Stimulated activated CD8-positive, alpha-beta memory T cell treated with anti-CD3 and anti-CD28 coated beads, Interleukin-12 subunit alpha, Interleukin-12 subunit beta, amount 100 ng/mL, for 24 hours (primary cell): ENCODE measurements around the gene NT5DC3.

ENCODE experiments used
- DNase-seq: peaks from one replicate; pipeline ENCODE4 v3.0.0-alpha.2; 2020; ENCODE audit errors: extremely low read depth

Gene NT5DC3

DNA sequence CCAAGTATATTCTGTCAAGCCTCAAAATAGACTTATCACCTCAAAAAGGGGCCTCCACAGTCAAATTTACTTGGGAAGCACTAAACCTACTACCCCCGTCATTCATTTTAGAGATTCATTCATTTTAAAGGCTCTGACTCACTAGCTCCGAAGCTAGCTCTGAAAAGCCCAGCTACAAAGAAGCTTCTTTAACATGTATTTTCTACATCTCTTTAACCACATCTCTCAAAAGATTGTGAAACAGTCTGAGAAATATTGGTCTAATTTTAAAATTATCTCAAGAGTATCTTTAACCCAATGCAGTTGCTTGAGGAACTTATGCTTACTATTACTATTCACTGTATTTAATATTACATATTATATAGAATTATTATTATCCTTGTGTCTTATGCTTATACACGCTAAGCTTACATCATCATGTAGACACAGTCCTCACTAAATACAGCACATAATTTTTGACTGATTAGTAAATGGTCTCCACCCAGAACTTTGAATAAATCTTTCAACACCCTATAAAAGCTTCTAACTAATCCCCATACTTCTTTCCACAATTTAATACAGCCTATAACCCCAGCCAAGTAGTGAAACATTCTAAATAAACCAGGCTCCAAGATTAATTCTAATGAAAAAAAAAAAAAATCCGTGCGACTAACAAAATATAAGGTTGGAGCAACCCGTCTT is 7.8 kb downstream of the NT5DC3 start:
- DNase-seq: no peak

DNA sequence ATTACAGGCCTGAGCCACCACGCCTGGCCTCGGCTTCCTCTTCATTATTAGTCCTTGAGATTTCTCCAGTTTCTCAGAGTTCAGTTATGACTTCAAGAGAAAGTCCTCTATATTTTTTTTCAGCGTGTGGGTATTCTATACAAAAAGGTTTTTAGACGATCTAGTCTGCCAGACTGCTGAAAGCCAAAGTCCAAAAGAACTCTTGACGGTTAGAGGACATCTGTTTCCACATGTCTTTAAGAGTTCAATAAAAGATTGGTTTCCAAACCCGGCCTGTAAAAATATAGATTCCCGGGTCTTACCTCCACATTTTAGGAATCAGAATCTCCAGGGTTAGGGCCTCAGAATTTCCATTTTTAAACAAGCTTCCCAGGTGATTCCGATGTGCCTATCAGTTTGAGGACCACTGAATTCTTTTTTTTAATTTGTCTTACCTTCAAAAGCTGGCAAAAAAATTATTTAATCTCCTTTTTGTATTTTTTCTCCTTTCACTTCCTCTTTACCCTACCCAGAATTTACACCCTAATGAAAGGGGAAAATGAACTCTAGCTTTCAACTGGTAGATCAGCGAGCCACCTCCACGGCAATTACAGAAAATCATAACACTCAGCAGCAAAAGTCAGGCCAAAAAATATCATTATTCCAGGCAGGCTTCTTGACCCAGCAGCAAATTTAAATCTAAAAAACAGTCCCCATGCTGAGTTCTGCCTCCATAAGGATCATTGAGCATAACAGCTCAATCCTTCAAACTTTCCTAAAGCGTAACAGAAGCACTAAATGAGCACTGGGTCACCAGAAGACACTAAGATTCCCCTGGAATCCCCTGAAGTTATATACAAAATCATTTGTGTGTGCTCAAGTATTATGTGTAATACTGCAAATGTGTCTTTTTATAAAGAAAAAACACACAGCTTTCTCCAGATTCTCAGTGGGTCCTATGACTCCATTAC is 8.7 kb downstream of the NT5DC3 start:
- DNase-seq: no peak

DNA sequence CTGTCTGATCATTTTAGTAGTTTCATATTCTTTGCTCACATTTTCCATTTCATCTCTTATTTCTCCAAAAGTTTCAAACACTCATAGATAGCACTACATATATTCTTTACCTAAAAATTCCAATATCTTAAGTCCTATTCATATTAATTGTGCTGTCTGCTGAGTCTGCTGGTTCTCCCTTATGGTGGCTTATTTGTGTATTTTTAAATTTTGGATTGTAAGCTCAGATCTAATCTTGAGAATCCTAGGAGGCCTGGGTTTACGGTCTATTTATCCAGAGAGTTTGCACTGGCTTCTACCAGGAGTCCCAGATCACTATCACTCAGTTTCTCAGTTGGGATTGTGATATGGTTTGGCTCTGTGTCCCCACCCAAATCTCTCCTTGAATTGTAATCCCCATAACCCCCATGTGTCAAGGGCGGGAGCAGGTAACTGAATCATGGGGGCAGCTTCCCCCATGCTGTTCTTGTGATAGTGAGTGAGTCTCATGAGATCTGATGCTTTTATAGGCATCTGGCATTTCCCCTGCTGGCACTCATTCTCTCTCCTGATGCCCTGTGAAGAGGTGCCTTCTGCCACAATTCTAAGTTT is 10.2 kb downstream of the NT5DC3 start:
- no peak for DNase-seq

DNA sequence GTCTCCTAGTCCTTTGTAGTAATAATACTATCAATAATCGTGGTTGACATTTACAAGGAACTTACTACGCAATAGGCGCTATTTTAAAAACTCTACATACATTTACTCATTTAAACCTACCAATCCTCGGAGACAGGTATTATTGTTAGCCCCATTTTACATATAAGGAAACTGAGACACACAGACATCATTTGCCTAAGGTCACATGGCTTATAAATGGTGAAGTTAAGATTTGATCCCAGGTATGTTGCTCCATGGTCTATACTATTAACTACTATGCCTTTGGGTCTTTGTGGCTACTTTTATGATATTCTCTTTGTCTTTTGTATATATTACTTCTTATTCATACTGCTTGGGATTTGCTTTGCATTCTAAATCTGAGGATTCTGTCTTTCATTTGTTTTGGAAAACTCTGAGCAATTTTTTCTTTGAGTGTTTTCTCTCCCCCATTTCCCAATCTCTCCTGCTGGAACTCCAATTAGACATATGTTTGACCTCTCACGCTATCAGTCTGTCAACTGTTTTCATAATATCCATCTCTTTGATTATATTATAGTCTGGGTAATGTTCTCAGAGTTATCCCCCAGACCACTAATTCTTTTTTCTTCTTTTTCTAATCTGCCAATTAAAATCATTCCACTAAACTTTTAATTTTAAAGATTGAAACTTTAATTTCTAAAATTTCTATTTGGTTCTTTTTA is 10.9 kb downstream of the NT5DC3 start:
- no peak for DNase-seq

DNA sequence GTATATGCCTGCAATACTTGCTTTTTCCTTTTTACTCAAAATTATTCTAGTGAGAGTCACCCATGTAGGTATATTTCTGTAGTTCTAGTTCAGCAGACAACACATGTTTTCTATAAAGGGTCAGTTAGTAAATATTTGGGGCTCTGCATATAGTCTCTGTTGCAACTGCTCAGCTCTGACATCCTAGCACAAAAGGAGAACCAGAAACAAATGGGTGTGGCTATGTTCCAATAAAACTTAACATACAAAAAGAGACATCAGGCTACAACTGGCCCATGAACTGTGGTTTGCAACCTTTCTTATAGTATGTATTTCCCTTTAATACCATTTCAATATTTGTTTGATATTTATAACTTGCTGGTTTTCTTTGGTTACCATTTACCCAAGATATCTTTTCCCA is 11.9 kb downstream of the NT5DC3 start:
- no peak for DNase-seq

DNA sequence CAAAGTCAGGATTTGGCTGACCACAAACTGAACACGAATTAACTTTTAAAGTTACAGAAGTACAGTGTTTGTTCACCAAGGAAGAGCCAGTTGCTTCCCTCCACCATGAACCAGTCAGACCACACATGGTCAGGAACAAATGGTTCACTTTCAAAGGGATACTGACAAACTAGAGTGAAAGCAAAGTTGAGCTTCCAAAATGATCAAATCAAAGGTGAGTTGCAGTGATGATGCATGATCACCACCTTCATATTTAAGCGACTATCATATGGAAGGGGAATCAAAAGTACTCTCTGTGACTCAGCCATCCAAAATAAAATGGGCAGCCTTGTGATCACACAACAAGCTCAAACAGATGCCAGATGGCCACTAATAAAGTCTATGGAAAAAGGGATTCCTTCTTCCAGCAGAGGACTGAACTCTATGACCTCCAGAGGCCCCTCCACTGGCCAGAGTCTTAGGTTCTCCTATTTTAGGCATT is 13.1 kb downstream of the NT5DC3 start:
- no peak for DNase-seq

DNA sequence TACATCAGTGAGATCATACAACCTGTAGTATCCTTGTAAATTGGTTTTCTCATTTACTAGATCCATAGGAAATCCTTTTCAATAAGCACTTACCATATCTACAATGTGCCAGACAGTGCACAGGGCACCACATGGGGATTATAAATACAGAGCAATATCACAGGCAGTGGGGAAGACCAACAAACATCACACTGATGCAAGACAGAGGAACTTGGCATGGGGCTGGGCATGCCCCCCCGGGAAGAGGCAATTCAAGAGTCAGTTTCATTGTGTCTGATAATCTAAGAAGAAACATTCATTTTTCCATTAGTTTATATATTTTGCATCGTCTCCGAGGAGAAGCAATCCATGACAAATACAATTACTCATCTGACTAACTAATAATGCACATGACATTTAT is 16.2 kb downstream of the NT5DC3 start:
- no peak for DNase-seq

DNA sequence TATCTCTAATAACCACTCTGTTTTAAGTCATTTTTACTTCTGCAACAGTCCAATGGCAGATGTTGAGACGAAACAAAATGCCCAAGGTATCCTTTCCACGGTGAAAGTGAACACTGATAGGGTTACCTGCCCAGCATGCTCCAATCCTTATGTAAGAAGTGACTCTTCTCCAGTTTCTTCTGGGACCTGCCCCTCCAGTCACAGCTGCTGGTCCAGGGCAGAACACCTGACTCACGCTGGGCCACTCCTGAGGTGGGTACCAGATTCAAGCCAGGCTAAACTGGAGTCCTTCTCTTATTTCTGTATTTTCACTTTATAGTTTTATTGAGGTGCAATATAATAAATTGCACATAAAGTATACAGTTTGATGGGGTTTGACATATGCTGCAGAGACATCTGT is 16.7 kb downstream of the NT5DC3 start:
- no peak for DNase-seq

DNA sequence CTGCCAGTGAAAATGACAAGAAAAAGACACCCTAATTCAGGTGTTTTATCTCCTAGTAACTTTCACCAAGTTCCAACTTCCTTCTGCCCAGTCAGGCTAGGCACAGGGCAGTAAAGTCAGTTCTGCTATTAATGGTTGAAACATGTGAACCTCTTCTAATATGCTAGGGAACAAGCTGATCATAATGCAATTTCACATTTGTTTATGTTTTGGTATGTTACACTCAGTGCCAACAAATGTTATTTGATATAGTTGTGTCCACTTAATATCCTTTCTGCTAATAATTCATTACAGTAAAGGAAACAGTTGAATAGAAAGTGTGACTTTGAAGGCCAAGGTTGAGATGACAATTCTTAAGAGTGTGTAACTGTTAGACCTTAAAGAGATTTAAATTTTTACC is 17.2 kb downstream of the NT5DC3 start:
- no peak for DNase-seq

DNA sequence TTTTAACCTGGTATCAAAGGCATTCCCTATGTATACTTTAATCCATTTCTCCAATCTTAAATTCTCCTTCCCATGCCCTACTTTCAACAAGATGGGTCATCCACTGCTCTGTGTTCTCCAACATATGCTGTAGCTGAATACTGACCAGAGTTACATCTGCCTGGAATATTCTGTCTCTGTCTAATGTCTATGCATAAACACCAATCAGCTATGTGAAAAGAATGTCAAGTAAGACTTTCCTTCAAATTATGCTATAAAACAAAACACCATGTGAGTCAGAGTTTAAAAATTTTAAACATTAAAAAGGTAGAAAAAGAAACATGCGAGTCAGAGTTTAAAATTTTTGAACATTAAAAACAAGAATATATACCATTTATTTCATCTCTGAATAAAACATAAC is 19.3 kb downstream of the NT5DC3 start:
- DNase-seq: no peak

DNA sequence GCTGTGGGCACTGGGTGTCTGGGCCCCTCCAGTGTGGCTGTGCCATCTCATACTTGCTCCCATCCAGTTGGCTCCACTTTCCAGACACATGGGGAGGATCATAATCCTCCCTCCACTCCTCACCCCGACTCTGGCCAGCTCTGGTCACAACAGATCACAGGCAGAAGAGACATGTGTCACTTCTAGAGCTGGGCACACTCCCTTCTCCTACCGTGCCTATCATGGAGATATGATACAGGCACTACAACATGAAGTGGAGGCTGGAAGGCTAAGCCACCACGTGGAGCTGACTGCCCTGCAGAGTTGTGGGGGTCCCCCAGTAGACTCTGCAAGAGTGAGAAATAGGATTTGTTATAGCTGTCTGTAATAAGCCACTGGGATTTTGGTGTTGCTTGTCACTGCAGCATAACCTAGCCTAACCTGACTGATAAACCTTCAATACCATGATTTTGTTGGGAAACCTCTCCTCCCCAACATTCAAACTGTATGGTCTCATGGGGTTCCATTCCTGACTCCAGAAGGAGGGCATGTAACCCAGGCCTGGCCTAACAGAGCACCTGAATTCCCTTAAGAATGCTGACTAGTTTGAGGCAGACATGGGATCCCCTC is 20.0 kb downstream of the NT5DC3 start:
- no peak for DNase-seq

DNA sequence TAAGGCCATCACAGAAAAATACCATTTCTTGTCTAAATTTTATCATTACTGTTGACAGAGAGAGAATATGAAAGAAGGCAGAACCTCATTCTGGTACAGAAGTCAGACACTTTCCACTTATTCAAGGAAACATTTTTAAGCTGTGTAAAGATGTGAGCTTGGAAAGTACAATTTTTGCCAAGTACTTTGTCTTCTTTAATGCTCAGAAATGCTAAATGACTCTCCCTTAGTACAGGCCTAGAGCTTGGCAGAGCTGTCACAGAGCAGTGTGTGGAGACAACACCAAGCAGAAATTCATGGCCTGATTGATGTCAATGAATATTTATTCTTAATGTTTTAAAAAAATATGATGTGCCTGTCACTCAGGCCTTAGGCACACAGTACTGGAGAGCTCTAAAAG is 20.7 kb downstream of the NT5DC3 start:
- no peak for DNase-seq

DNA sequence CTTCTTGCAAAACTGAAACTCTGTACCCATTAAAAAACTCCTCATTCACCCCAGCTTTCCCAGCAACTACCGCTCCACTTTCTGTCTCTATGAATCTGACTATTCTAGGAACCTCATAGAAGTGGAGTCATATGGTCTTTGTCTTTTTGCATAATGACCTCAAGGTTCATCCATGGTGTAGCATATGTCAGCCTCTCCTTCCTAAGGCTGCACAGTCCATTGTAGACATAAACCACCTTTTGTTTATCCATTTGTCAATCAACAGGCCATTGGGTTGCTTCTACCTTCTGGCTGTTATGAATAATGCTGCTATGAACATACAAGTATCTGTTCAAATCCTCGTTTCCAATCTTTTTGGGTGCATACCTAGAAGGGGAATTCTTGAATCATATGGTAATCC is 21.1 kb downstream of the NT5DC3 start:
- DNase-seq: no peak

DNA sequence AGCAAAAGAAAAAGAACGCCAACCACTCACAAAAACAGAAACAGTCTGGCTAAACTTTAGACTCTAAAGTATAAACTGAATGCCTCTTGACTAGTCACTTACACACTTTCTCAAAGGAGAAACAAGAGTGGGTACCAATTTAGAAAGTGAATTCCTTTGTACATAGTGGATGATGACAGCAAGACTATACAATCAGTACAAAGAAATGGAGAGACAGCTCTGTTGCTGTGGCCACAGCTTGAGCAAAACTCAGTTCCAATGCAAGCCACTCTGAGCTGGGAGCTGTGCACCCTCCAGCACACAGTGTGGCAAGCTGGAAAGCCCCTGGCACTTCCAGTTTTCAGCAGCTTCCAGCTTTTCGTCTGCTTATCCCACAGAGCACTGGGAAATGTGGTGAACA is 21.7 kb downstream of the NT5DC3 start:
- no peak for DNase-seq

DNA sequence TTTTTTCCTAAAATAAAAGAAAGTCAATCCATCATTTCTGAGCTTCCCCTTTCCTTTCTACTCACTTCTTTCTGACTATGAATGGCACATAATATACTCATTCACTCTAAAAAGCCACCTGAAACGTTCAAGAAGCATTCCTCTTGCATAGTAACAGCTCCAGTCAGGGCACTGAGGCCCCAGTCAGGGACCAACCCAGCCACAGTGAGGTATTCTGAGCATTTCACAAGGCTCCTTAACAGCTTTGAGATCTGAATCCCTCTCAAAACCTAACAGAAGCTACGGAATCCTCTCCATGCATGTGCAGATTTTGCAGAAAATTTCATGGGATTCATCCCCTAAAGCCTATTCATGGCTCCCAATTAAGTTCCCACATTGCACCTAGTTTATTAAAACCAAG is 23.2 kb downstream of the NT5DC3 start:
- no peak for DNase-seq

DNA sequence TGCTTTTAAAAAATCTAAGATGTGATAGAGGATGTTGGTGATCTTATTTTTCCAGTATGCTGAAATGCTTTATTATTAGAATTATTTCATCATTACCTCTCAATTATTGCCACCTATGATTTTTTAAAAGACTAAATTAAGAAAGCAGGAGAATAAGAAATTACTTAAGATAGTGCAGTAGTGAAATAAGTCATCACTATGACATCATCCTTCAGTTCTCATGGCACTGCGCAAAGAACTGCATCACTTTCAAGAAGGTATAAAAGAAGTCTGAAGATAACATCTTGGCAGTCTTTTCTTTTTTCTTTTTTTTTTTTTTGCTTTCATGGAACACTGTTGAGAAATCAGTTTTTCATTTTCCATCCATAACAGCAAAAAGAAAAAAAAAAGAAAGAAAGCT is 24.4 kb downstream of the NT5DC3 start:
- DNase-seq: no peak

DNA sequence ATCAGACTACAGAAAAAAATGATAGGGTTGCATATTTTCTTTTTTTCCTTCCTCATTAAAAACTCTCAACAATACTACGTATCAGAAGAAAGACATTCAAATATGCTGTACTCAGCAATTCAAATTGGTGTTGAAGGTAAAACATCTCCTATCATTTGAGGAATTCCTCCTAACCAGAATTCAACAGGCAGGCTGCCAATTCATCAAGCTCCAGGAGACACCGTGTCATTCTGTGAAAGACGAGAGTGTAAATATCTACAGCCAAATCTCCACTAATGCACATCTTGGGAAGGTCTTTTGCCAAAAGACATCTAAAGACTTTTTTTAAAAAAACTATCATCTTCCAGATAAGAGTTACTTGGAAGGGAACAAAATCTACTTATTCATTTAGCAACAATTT is 26.6 kb downstream of the NT5DC3 start:
- no peak for DNase-seq

DNA sequence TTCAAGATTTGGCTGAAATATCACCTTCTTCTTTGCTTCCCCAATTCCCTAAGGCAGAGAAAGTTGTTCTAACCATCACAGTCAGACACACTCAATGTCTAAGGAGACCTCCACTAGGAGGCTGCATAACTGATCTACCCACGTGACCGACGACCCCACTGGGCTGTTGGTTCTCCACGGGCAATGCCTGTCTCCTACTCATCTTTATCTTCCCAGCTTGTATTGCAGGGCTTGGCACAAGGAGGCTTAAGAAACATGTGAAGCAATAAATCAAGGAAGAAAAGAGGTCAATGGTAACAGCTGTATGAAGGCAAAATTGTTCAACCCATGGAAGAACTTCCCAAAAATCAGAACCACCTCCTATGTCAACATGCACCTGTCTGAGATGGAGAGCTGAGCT is 27.1 kb downstream of the NT5DC3 start:
- no peak for DNase-seq

DNA sequence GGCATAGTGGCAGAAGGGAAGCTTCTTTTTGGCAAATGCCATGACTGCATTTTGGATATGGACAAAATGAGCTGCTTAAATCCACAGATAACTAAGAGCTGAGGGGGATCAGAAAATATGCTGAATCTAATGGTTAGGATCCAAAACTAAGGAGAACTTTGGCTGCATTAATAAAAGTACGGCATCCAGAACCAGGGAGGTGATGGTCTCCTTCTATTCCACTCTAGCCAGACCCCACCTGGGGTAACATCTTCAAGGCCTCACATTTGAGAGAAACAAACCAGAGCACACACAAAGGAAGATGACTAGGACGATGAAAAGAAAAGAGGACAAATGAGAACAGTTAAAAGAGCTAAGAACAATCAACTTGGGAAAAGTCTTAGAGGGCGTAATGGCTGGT is 27.6 kb downstream of the NT5DC3 start:
- no peak for DNase-seq

DNA sequence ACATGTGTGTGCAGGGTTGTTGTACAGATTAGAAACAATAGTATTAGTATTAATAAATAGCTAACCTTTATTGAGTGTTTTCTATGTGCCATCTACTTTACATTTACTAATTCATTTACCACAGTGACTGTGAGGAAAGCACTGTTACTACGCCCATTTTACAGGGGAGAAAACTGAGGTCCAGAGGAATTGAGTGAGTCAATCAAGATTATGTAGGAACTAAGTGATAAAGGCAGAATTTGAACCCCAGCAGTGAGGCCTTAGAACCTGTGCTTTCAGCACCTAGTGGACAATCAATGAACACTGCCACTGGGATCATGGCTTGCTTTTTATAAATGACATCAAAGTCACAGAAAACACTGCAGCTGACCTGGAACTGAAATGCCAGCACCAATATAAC is 28.2 kb downstream of the NT5DC3 start:
- no peak for DNase-seq

DNA sequence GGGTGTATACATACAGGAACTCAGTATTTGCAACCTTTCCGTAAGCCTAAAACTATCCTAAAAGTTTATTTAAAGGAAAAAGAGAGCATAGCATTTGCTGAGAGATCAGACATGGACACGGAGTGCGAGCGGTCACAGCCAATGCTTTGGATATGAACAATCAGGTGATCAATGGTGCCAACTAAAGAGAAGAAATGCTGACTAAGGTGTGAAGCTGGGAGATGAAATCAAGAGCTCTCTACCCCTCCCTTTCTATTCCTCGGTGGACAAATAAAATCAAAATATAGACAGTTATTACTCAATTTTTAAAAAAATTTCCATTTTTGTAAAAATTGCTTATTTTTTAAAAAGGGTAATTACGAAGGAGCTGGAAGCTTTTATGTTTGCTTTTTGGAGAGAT is 29.2 kb downstream of the NT5DC3 start:
- DNase-seq: no peak

DNA sequence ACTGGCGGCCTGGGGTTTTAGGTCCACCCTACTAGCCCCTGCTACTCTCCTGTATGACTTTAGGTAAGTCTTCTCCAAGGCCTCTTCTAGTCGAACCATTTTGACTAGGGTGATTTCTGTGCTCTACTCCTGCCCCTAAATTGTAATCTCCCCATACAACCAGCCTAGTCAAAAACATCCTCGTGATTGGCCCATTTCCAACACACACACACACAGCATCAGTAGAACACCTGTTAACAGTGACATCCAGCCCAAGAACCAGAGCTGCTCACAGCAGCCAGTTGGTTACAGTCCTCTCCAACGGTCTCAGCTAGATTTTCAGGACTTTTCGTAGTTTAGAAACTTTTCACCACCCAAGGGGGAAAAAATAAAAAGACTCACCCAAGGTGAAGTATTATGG is 30.9 kb downstream of the NT5DC3 start:
- no peak for DNase-seq
